ENCODE measurements around the gene ESPL1.
A peak's percentile ranks its signal among the peaks of the same experiment; 100 is the strongest.
"Not testable (repeated sequence)": the region's sequence is repeated elsewhere in the genome, so short reads cannot be mapped to it uniquely, and the experiment has no call there.

ESPL1 gene

DNA sequence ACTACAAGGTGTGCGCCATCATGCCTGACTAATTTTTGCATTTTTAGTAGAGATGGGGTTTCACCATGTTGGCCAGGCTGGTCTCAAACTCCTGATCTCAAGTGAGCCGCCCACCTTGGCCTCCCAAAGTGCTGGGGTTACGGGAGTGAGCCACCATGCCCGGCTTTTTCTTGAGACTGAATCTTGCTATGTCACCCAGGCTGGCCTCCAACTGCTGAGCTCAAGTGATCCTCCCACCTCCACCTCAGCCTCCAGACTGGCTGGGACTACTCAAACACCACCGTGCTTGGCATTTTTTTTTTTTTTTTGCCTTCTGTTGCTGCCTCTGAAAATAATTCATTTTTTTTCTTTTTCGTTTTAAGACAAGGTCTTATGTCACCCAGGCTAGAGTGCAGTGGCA is 8.2 kb upstream of the ESPL1 start:
- DNase-seq (ENCODE audit: low read depth): no peak

DNA sequence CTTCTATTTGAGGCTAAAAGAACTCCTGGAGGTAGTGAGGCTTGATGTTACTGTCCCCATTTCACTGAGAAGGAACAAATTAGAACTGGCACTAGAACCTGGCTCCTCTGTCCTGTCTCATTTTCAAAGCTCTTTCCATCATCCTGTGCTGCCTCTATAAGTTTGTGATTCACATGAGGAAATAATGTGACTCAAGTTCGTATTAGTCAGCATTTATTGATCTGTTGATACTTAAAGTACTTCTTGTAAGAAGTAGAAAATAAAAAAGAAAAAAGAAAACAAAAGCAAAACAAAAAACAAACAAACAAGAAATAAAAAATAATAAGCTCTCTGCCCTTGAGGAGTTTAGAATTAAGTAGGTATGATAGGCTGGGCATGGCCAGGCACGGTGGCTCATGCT is 2.3 kb upstream of the ESPL1 start:
- no peak for DNase-seq (ENCODE audit: low read depth)

DNA sequence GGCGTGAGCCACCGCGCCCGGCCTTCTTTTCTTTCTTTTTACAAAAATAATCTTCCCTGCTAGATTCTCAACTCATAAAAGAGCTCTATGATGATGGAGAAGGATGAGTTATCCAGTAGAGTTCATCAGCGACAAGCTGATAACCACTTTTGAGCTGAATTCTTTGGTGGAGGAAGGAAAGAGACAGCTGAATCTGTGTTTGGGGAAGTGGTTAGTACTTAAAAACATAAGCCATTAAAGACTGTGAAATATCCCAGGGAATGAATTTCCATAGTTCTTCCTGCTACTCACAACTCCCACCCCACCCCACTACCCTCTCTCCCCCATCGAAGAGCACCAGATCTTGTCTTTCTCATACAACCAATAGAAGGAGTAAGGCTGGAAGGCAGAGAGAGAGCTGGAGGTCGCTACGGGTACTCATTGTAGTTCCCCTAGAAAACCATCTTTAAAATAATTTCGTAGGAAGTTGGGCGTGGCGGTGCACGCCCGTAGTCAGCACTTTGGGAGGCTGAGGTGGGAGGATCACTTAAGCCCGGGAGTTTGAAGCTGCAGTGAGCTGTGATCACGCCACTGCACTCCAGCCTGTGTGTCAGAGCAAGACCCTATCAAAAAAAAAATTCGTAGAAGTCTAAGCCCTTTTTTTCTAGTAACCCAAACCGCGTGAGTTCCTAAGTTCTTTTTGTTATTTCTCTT is 647 bp upstream of the ESPL1 start:
- DNase-seq (ENCODE audit: low read depth): no peak

DNA sequence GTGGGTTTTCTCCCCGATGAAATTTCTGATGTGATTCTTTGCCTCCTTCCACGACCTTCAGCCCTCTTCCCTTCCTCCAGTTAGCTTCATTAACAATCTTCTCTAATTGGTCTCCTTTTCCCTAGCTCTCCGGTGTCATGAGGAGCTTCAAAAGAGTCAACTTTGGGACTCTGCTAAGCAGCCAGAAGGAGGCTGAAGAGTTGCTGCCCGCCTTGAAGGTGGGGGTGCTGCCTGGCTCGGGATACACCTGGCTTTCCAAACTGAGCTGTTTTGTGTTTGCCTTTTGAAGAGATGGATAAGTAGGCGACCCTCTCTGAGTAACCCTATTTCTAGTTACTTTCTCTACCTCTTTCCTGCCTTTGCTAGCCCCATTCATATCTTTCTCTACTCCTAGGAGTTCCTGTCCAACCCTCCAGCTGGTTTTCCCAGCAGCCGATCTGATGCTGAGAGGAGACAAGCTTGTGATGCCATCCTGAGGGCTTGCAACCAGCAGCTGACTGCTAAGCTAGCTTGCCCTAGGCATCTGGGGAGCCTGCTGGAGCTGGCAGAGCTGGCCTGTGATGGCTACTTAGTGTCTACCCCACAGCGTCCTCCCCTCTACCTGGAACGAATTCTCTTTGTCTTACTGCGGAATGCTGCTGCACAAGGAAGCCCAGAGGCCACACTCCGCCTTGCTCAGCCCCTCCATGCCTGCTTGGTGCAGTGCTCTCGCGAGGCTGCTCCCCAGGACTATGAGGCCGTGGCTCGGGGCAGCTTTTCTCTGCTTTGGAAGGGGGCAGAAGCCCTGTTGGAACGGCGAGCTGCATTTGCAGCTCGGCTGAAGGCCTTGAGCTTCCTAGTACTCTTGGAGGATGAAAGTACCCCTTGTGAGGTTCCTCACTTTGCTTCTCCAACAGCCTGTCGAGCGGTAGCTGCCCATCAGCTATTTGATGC is 797 bp downstream of the ESPL1 start:
- DNase-seq (ENCODE audit: low read depth): no peak

DNA sequence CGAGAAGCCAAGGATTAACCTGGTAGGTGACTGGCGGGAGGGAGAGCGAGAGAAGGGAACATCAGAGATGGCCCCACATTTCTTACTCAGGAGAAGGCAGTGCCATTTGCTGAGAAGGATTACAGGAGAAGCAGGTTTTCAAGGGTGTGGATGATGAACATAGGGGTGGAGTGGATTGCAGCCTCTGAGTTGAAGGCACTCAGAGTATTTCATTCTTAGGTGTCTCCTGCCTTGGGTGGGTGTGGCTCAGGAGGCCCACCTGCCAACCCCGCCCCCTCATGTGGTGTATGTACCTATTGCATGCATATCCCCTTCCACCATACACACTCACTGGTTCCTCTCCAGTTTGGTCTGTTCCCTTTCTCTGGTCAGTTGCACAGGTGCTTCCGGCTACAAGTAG is 6.3 kb downstream of the ESPL1 start:
- DNase-seq (ENCODE audit: low read depth): no peak

DNA sequence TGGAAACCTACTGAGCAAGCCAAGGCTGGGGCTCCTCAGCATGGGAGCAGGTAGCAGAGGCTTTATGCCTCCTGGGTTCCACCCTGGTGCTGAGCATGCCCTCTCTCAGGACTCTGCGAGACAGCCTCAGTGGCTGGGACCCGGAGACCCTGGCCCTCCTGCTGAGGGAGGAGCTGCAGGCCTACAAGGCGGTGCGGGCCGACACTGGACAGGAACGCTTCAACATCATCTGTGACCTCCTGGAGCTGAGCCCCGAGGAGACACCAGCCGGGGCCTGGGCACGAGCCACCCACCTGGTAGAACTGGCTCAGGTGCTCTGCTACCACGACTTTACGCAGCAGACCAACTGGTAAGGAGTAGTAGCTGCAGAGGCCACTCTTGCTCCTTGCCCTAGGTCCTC is 8.4 kb downstream of the ESPL1 start:
- no peak for DNase-seq (ENCODE audit: low read depth)

DNA sequence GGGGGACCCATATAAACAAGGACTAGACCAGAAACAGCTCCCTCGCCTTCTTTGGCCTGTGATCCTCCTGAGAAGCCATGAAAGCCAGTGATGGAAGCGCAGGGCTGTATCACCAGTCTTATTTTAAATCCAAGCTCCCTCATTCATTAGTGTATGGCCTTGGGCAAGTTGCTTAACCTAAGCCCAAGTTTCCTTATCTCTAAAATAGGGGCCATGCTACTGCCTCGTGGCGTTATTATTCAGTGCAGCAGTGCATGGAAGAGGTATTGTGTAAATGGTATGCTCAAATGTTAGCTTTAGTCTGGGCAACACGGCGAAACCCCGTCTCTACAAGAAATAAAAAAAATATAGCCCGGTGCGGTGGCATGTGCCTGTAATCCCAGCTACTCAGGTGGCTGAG is 9.9 kb downstream of the ESPL1 start:
- DNase-seq (ENCODE audit: low read depth): no peak

DNA sequence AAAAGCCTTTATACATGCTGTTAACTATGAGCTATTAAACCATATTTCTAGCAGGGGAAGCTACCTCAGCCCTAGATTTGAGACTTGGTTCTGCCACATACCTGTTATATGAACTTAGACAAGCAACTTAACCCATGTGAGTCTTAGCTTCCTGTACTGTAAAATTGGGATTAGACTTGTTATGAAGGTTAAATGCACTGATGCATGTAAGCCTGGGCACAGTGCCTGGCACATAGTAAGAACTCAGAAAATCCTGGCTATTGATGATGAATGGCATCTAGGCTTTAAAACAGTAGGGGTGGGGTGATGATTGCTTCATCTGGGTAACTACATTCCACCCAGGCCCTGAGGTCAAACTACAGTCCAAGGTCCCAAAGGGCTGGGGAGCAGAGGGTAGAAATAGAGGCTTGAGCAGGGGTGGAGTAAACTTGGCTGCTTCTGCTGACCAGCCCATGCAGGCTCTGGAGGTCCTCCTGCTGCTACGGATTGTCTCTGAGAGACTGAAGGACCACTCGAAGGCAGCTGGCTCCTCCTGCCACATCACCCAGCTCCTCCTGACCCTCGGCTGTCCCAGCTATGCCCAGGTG is 11.3 kb downstream of the ESPL1 start:
- no peak for DNase-seq (ENCODE audit: low read depth)

DNA sequence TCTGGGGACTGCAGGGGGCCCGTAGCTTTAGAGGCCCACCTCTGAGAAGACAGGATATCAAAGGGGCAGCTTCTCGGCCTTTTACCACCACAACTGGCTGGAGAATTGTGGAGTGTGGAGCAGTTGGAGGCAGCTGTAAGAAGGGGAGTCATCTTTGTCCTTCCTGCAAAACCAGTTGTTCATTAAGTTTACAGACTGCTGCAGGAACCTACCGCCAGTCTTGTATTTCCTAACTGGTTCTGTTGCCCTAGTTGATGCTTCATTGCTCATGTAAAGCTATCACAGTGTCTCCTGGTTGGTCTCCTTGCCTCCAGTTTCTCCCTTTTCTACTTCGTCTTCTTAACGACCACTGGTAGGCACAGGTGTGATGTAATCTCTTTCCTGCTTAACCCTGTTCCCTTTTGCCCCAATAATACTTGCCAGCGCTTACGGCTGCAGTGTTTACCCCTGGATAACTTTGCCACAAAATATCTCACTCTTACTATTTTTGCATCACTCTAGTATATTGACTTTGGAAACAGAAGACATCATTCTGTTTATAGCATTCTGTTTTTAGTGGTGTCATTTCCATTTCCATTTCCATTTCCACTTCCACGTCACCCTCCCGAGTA is 11.9 kb downstream of the ESPL1 start:
- no peak for DNase-seq (ENCODE audit: low read depth)

DNA sequence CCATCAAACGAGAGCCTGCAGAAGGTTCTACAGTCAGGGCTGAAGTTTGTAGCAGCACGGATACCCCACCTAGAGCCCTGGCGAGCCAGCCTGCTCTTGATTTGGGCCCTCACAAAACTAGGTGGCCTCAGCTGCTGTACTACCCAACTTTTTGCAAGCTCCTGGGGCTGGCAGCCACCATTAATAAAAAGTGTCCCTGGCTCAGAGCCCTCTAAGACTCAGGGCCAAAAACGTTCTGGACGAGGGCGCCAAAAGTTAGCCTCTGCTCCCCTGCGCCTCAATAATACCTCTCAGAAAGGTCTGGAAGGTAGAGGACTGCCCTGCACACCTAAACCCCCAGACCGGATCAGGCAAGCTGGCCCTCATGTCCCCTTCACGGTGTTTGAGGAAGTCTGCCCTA is 18.3 kb downstream of the ESPL1 start:
- no peak for DNase-seq (ENCODE audit: low read depth)

DNA sequence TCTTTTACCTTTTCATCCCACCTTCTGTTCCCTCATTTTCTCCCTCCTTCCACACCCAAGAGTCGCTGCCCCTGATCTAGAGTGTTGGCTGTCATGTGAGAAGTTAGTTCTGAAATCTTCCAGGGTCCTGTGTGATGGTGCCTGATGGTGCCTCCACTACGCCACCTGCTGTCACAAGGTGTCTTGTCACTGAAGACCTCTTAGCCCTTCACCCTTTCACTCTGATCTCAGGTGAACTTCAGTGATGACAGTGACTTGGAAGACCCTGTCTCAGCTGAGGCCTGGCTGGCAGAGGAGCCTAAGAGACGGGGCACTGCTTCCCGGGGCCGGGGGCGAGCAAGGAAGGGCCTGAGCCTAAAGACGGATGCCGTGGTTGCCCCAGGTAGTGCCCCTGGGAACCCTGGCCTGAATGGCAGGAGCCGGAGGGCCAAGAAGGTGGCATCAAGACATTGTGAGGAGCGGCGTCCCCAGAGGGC is 19.7 kb downstream of the ESPL1 start:
- DNase-seq (ENCODE audit: low read depth): no peak

DNA sequence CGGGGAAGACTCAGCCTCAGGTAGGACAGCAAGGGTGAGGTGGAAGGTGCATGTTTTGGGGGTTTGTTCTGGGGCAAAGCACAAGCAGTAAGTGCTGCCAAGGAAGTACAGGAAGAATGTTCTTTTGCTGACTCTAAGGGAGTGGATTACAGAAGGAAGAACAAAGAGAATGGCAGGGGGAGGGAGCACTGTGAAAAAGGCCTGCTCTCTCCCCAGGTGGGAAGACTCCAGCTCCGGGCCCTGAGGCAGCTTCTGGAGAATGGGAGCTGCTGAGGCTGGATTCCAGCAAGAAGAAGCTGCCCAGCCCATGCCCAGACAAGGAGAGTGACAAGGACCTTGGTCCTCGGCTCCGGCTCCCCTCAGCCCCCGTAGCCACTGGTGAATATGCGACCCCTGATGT is 20.2 kb downstream of the ESPL1 start:
- no peak for DNase-seq (ENCODE audit: low read depth)

DNA sequence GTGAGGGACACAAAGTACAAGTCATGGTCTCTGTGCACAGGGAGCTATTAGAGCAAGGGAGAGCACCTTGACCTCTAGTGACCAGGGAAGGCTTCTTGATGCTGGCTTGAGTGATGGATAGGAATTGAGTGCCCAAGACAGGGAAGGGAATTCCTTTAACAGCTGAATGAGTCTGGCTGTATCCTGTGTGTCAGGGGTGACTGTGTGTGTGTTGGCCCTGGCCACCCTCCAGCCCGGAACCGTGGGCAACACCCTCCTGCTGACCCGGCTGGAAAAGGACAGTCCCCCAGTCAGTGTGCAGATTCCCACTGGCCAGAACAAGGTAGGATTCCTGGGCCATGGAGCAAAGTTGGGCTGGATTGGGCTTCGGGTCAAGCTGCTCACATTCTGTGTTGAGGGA is 21.8 kb downstream of the ESPL1 start:
- no peak for DNase-seq (ENCODE audit: low read depth)

DNA sequence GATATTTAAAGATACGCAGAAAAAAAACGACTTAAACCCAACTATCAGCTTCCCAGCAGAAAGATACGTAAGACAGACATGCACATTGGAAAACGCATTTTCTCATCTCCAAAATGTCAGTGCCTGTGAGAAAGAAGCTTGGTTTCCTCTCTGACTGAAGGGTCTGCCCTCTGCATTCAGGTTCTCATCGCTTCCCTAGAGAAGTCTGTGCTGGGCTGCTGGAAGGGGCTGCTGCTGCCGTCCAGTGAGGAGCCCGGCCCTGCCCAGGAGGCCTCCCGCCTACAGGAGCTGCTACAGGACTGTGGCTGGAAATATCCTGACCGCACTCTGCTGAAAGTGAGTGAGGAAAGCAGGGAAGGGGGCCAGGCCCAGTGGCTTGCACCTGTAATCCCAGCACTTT is 22.6 kb downstream of the ESPL1 start:
- no peak for DNase-seq (ENCODE audit: low read depth)

DNA sequence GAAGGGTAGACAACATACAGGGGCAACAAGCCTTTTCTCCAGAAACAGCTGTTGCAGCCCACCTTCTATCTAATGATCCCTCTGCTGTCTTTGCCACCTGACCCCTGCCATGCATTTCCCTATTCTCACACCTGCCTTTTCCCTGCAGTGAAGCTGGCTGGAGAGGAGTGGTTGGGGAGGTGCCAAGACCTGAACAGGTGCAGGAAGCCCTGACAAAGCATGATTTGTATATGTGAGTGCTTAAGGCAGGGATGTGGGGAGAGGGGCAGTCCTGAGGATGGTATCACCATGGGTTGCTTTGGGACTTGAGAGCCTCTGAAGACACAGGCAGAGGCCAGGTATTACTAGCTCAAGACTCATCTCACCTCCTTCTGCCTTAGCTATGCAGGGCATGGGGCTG is 24.3 kb downstream of the ESPL1 start:
- DNase-seq (ENCODE audit: low read depth): no peak

DNA sequence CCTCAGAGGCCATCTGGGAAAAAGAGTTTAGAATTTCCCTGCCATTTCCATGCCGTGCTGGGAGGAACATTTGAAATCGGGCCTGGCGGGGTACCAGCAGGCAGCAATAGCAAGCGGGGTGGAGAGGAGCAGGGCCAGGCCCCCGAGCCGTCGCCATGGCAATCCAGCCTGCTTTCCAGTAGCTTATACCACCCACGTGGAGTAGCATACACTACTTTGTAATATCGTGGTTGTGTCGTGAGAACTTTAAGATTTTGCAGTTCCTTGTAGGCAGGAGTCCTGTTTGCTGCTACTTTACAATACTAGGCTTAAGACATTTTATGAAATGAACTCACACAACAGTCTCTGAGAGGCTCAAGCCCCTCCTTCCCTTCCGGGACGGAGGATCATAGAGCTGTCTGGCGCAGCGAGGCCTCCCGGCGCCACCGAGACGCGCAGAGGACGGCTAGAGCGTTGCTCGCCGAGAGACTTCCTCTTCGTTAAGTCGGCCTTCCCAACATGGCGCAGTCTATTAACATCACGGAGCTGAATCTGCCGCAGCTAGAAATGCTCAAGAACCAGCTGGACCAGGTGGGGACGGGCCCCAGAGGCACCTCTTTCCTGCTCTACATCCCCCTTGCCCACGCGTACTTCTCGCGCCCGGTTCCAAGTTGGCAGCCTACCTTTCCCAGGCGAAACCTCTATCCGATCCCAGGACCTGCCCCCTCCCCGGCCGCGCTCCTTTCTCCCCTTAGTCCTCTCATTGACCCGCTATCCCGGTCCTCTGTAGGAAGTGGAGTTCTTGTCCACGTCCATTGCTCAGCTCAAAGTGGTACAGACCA is 27.2 kb downstream of the ESPL1 start, which contains the start of gene PFDN5:
Gene PFDN5, plus strand, starts transcription at position 473 of the 821 bp plus-strand sequence. Its CDS starts 26 bp downstream, at position 499.
- peak; percentile 73 for DNase-seq (ENCODE audit: low read depth)

DNA sequence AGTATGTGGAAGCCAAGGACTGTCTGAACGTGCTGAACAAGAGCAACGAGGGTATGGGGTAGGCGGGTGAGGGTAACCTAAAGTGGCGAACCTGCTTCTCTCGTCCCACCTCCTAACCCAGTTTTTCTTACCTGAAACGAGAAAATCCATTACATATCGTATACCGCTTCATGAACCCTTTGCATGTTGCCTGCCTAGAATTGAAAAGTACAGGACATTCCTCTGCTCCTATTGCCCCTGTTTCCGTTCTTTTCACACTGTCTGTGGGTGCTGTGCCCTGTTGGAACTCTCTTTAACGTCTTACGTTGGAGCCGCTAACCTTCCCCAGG is 27.8 kb downstream of the ESPL1 start:
- DNase-seq (ENCODE audit: low read depth): no peak

DNA sequence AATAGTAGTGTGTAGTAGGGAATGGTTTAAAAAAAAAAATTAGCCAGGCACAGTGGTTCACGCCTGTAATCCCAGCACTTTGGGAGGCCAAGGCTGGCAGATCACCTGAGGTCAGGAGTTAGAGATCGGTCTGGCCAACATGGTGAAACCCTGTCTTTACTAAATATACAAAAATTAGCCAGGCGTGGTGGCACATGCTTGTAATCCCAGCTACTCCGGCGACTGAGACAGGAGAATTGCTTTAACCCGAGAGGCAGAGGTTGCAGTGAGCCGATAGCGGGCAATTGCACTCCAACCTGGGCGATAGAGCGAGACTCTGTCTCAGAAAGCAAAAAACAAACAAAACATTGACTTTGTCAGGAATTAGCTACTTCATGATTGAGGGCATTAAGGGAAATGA is 29.0 kb downstream of the ESPL1 start:
- DNase-seq (ENCODE audit: low read depth): not testable (repeated sequence)

DNA sequence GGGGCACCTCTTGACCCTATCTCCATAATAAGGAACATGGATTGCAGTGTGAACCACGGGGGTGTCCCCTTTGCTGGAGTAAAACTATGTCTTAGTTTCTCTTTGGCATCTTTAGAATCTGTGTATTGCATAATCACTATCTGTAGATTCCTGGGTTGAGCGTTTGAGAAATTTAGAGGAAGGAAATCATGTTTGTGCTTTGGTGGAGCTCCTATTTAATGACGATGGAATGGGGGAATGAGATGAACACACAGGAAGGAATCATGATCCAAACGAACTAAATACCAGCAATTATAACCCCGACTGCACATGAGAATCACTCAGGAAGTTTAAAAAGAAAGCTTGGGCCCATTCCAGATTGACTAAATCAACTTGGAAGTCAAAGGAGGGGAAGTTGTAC is 30.1 kb downstream of the ESPL1 start:
- DNase-seq (ENCODE audit: low read depth): peak; percentile 76

DNA sequence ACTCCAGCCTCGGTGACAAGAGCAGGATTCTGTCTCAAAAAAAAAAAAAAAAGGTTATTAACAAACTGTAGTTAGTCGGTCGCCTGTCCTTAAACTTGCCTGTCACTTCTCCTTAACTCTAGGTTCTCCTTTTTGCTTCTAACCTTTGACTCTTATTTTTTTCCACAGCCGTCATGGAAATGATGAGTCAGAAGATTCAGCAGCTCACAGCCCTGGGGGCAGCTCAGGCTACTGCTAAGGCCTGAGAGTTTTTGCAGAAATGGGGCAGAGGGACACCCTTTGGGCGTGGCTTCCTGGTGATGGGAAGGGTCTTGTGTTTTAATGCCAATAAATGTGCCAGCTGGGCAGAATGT is 31.0 kb downstream of the ESPL1 start:
- peak; percentile 38 for DNase-seq (ENCODE audit: low read depth)

DNA sequence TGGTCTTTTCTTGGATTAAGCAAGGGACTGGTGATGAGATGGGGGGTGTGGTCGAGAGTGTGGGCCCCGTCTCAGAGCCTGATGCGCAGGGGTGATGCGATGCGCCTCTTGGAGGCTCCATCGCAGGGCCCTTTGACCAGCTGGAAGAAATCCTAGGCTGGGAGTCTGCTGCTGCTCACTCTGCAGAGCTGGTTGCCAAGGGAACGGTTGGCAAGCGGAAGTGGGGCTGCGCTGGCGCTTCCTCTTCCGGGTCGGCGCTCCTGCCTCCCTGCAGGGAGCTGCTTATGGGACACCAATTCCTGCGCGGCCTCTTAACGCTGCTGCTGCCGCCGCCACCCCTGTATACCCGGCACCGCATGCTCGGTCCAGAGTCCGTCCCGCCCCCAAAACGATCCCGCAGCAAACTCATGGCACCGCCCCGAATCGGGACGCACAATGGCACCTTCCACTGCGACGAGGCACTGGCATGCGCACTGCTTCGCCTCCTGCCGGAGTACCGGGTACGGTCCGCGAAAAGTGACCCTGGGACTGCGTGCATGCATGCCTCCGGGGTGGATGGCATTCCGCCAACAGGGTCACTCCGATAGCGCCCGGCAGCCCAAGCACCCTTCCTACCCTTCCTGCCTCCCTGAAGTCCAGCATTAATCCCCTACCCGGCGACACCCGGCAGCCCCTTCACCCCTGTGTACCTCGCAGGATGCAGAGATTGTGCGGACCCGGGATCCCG is 31.5 kb downstream of the ESPL1 start, which contains the start of gene MYG1:
Gene MYG1, plus strand, starts transcription at position 242 of the 727 bp plus-strand sequence. Its CDS starts 43 bp downstream, at position 285.
- peak; percentile 40 for DNase-seq (ENCODE audit: low read depth)

Data from non-pigmented ciliary epithelial cell (primary cell).